Measurements from ENCODE around the gene HMCN2. TPM values are rescaled to one million over a fixed set of nuclear protein-coding genes. Genes with fewer than 3 reads are reported as not detected.
"Not testable (repeated sequence)": the region's sequence is repeated elsewhere in the genome, so short reads cannot be mapped to it uniquely, and the experiment has no call there.

HMCN2 gene
- total RNA-seq, 1 donor from 2014 or later, result not detected

GRCh38 chr9:130398487-130399240, 133.1 kb downstream of the HMCN2 start:
- no peak for TF ChIP-seq CTCF (IDR thresholded peaks at IDR 0.05)
- ChIA-PET POLR2A (interaction anchor here (0.6 kb wide), 1 partner anchor 295 kb away, joined by 3 read pairs; no protein-coding TSS in a partner anchor), CTCF (no interaction called here)
- intact Hi-C loops (cut with micrococcal nuclease), result no loop called here
- no peak overlapping the region for H3K27ac Mint-ChIP-seq
- no peak for DNase-seq
- no peaks in the 10 kb centered on the region for H3K9me3 Mint-ChIP-seq
- H3K27me3 Mint-ChIP-seq, result peaks cover 2% of the 10 kb centered on the region
- H3K4me3 Mint-ChIP-seq, result no peak overlapping the region
- no peaks in the 10 kb centered on the region for H3K36me3 Mint-ChIP-seq (ENCODE audit: low read depth)
- no peaks in the 10 kb centered on the region for H3K4me1 Mint-ChIP-seq
- no peak for ATAC-seq (ENCODE audit: low read depth)

- DNase-seq, result no peak
- TF ChIP-seq CTCF (IDR thresholded peaks at IDR 0.05), result no peak
Measured at GRCh38 chr9:130399768-130400167, 134.2 kb downstream of the HMCN2 start.

GRCh38 chr9:130400870-130401269, 135.3 kb downstream of the HMCN2 start:
- ChIA-PET CTCF (no interaction called here), POLR2A (no interaction called here)
- intact Hi-C loops (cut with micrococcal nuclease), result no loop called here
- H3K36me3 Mint-ChIP-seq (ENCODE audit: low read depth), result no peaks in the 10 kb centered on the region
- no peak for ATAC-seq (ENCODE audit: low read depth)
- H3K27me3 Mint-ChIP-seq, result peaks cover 2% of the 10 kb centered on the region
- no peak overlapping the region for H3K4me3 Mint-ChIP-seq
- no peak for DNase-seq
- H3K9me3 Mint-ChIP-seq, result no peaks in the 10 kb centered on the region
- TF ChIP-seq CTCF (IDR thresholded peaks at IDR 0.05), result no peak
- no peak overlapping the region for H3K27ac Mint-ChIP-seq
- no peaks in the 10 kb centered on the region for H3K4me1 Mint-ChIP-seq

More at GRCh38 chr9:130399768-130400167, 134.2 kb downstream of the HMCN2 start:
- ATAC-seq (ENCODE audit: low read depth), result no peak
- intact Hi-C loops (cut with micrococcal nuclease), result no loop called here
- no peaks in the 10 kb centered on the region for H3K9me3 Mint-ChIP-seq
- H3K4me1 Mint-ChIP-seq, result no peaks in the 10 kb centered on the region
- ChIA-PET CTCF (no interaction called here), POLR2A (no interaction called here)
- no peaks in the 10 kb centered on the region for H3K36me3 Mint-ChIP-seq (ENCODE audit: low read depth)
- no peak overlapping the region for H3K27ac Mint-ChIP-seq
- no peak overlapping the region for H3K4me3 Mint-ChIP-seq
- H3K27me3 Mint-ChIP-seq, result peaks cover 2% of the 10 kb centered on the region

GRCh38 chr9:130401742-130402141, 136.2 kb downstream of the HMCN2 start:
- DNase-seq; H3K27me3 Mint-ChIP-seq; ATAC-seq (ENCODE audit: low read depth); intact Hi-C loops (cut with micrococcal nuclease); H3K9me3 Mint-ChIP-seq; POLR2A ChIA-PET; H3K36me3 Mint-ChIP-seq (ENCODE audit: low read depth); H3K4me1 Mint-ChIP-seq; CTCF ChIA-PET; H3K27ac Mint-ChIP-seq; H3K4me3 Mint-ChIP-seq: not testable (repeated sequence)

GRCh38 chr9:130402243-130402642, 136.7 kb downstream of the HMCN2 start:
- ATAC-seq (ENCODE audit: low read depth), result no peak
- Mint-ChIP-seq H3K4me3 (no peak overlapping the region), H3K27ac (no peak overlapping the region), H3K27me3 (no peaks in the 10 kb centered on the region), H3K36me3 (ENCODE audit: low read depth) (no peaks in the 10 kb centered on the region), H3K4me1 (no peaks in the 10 kb centered on the region), H3K9me3 (no peaks in the 10 kb centered on the region)
- intact Hi-C loops (cut with micrococcal nuclease), result no loop called here
- DNase-seq, result no peak
- no peak for TF ChIP-seq CTCF (IDR thresholded peaks at IDR 0.05)
- ChIA-PET POLR2A (no interaction called here), CTCF (no interaction called here)

Measured in activated B cell treated with CpG ODN at 0.5 μM for 24 hours (primary cell).